ENCODE measurements around the gene FAM193A.
"Not testable (repeated sequence)": the region's sequence is repeated elsewhere in the genome, so short reads cannot be mapped to it uniquely, and the experiment has no call there.

The FAM193A gene

DNA sequence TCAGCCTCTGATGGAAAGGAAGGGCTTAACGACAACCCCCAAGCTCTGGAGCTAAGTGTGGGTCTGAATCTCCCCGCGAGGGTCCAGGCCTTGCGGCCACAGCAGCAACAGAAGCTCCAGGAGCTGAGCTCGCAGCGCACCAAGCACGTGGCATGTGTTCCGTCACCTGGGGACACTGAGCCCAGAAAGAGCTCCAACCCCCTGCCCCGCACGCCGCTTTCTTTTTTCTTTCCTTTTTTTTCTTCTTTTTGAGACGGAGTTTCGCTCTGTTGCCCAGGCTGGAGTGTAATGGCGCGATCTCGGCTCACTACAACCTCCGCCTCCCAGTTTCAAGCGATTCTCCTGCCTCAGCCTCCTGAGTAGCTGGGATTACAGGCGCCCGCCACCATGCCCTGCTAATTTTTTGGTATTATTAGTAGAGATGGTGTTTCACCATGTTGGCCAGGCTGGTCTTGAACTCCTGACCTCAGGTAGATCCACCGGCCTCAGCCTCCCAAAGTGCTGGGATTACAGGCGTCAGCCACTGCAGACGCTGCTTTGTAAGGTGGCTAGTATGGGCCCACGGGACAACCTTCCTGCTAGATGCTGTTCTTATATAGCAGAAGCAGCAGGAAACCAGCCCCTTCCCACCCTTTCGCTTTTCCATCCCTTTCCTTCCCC lies 220.4 kb downstream of the FAM193A start:
- DNase-seq: no peak

- DNase-seq: no peak
Measured at GRCh38 chr4:2757426-2757825, 221.0 kb downstream of the FAM193A start.

GRCh38 chr4:2761035-2761923 lies 224.8 kb downstream of the FAM193A start:
- DNase-seq: no peak

DNA sequence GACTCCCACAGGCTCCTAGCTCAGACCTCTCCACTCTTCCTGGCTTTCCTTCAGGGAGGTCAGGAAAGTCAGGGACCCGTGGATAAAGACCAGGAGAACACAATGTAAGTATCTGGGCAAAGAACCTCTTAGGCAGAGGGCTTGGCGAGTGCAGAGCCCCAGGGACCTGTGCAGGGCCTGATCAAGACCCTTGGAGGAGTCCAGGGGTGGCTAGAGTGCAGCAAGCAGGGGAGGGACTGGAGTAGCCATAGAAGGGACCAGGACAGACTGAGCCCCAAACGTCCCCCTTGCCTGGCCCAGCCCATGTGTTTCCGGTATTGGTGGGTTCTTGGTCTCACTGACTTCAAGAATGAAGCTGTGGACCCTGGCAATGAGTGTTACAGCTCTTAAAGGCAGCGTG lies 225.6 kb downstream of the FAM193A start:
- no peak for DNase-seq

GRCh38 chr4:2762486-2763370 lies 226.3 kb downstream of the FAM193A start:
- DNase-seq: not testable (repeated sequence)

- no peak for DNase-seq
Measured at GRCh38 chr4:2763511-2763967, 227.1 kb downstream of the FAM193A start.

- no peak for DNase-seq
Measured at GRCh38 chr4:2765832-2766526, 229.5 kb downstream of the FAM193A start.

DNA sequence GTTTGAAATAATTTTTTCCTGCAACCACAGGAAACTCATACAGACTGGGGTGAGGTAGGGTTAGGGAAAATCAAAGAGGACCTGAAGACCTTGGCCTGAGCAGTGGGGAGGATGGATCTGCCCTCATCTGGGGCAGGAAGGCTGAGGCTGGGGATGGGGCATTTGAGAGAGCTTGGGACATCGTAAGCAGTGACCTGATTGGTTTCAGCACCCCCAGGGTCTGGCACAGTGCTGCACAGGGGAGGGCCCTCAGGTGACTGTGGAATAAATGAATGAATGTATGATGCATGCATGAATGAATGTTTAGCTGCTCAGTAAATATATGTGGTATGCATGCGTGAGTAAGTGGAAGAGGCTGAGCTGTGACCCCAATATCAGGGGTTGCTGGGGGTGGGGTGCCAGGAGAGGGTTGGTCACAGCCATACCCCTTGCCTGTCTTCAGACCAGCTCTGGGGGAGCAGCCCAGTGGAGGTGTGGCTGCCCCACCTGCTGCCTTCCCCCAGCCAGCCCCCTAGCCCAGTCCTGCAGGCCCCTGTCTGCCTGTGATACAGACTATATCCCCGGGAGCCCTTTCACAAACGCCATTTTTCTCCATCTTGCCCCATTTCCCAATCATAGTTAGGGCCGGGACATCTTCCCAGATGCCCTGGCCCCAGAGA lies 230.7 kb downstream of the FAM193A start:
- DNase-seq: no peak

DNA sequence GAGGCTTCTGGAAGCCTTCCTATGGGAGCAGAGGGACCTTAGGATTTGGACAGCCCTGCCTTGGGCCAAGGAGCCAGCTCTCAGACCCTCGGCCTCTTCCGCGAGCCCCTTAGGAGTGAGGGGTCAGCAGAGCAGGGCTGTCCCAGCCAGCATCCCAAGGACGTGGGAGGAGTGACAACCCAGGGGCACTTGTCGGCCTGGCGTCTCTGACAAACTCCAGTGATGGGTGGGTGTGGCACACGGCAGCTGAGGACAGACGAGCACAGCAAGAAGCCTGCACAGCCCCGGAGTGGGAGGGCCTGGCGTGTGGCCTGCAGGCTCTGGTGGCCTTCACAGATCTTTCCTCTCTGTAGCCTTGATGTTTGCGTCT lies 231.2 kb downstream of the FAM193A start:
- no peak for DNase-seq

DNA sequence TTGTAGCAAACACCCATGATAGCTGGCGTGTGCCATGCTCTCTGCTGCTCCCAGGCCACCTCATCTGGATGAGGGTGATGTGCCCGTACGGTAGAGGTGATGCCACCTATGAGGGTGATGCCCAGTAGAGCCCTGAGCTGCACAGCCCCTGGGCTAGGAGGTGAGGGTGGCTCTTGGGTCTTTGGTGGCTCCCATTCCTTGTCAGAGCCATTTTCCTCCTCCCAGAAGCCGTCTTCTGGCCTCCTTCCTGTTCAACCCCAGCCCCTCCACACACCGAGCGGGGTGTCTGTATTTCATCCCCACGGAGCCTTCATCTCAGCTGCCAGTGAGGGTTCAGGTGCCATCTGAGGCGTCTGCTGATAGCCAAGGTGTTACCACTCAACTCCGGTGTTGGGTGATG lies 231.7 kb downstream of the FAM193A start:
- no peak for DNase-seq

DNA sequence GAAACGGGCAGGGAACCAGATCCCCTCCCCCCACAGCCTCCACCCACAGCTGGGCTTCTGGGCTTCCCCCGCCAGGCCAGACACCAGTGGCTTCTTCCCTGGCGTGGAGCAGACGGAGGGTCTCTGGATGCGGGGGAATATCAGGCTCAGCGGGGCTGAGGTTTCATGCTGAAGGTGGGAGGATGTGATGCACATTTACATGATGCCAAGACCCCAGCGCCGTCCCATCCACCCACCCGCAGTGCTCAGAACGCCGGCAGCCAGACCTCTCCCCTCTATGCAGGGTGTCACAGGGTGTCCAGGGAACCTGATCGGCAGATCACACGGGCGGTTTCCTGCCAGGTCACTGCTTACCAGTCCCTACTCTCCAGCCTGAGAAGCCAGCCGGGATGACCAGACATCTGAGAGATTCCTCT lies 232.5 kb downstream of the FAM193A start:
- no peak for DNase-seq

GRCh38 chr4:2771264-2771663 lies 234.8 kb downstream of the FAM193A start:
- DNase-seq: no peak

DNA sequence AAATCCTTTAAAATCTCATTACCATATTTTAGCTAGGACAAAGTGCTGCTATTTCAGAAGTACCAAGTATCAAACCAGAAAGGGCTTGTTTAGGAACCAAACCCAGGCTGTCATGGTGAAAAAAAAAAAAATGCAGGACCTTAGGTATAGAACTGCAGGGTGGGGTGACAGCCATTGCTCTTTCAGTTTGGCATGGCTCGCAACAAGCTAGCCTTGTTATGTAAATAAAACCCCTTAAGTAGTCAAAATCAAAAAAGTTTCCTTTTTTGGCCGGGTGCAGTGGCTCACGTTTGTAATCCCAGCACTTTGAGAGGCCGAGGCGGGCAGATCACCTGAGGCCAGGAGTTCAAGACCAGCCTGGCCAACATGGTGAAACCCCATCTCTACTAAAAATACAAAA lies 244.2 kb downstream of the FAM193A start:
- DNase-seq: not testable (repeated sequence)

GRCh38 chr4:2781911-2782310 lies 245.5 kb downstream of the FAM193A start:
- DNase-seq: no peak
